ENCODE results near the gene MIAT.

The MIAT gene

DNA sequence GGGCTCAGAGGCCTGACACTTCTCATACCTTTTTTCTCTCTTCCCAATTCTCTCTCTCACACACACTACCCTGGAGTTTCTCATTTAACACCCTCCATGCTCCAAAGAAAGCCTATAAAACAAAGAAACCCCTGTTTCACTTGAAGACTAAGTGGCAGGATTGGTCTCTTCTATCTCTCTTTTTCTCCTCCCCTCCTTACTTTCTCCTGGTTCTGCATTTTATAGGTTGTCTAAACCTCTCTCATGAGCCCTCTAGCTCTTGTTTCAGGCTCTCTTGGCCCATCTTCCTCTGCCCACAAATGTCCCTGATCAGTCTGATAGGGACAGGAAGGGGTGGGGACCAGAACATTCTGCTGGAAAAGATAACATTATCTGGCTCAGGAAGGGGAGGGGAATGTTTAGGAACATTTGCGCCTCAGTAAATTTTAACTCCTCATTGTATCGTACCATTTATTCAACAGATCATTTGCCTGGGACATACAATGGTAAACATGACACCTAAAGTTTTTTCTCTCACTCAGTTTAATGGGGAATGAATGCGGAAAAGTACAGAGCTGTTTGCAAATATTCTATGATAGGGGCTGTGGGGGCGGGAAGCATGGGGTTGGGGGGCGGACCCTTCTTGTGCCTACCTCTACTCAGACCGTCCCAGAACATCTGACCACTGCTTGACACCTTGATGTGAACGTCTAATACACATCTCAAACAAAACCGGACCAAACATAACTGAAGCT lies 24.8 kb upstream of the MIAT start:
- DNase-seq (ENCODE audit: low read depth), result no peak
- TF ChIP-seq, protein P1, sequence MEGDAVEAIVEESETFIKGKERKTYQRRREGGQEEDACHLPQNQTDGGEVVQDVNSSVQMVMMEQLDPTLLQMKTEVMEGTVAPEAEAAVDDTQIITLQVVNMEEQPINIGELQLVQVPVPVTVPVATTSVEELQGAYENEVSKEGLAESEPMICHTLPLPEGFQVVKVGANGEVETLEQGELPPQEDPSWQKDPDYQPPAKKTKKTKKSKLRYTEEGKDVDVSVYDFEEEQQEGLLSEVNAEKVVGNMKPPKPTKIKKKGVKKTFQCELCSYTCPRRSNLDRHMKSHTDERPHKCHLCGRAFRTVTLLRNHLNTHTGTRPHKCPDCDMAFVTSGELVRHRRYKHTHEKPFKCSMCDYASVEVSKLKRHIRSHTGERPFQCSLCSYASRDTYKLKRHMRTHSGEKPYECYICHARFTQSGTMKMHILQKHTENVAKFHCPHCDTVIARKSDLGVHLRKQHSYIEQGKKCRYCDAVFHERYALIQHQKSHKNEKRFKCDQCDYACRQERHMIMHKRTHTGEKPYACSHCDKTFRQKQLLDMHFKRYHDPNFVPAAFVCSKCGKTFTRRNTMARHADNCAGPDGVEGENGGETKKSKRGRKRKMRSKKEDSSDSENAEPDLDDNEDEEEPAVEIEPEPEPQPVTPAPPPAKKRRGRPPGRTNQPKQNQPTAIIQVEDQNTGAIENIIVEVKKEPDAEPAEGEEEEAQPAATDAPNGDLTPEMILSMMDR (conservative IDR thresholded peaks at IDR 0.05; ENCODE audit: low read length), result no peak
- H3K4me3 ChIP-seq (ENCODE audit: low read length), result no peak overlapping the region

DNA sequence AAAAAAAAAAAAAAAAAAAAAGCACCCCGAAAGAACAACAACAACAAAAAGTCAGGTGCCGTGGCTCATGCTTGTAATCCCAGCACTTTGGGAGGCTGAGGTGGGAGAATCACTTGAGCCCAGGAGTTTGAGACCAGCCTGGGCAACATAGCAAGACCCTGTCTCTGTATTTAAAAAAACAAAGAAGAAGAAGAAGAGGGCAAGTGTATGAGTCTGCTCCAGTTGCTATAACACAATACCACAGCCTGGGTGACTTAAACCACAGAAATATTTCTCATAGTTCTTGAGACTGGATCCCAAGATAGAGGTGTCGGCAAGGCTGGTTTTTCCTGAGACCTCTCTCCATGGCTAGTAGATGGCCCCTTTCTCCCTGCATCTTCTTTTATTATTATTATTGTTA lies 23.2 kb upstream of the MIAT start:
- DNase-seq (ENCODE audit: low read depth), result no peak
- TF ChIP-seq, protein P1 (conservative IDR thresholded peaks at IDR 0.05; ENCODE audit: low read length), result no peak
- H3K4me3 ChIP-seq (ENCODE audit: low read length), result no peak overlapping the region

DNA sequence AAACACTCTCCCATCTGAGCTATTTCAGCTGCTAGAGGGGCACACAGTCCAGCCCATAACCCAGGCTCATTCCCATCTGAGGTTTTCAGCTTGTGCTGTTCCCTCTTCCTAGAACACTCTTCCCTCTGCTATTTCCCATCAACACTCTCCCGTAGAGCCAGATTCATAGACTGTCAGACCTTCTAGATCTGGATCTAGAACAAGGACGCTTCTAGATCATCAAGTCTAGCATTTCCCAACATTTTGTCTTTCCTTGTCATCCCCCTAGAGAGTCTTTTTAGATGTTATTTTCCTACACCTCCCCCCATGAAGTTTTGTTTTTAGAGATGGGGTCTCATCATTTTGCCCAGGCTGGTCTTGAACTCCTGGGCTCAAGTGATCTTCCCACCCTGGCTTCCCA lies 22.3 kb upstream of the MIAT start:
- no peak overlapping the region for H3K4me3 ChIP-seq (ENCODE audit: low read length)
- TF ChIP-seq, protein P1 (conservative IDR thresholded peaks at IDR 0.05; ENCODE audit: low read length), result no peak
- no peak for DNase-seq (ENCODE audit: low read depth)

DNA sequence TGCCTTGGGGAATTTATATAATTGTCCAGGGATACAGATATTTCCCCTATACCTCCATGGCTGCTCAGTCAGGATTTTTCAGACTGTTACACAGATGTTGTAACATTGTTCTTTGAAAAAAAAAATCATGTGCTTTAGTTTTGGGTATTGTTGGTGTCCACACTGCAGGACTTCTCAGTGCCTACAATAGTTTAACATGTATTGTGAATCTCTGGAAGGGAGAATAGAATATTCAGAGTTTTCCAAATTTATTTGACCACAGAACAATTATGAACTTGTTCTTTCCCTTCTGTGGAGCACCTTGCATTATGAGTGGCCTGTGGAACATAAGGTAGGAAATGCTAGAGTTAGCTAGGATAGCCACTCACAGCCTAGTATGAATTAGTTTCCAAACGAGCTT lies 21.1 kb upstream of the MIAT start:
- no peak overlapping the region for H3K4me3 ChIP-seq (ENCODE audit: low read length)
- DNase-seq (ENCODE audit: low read depth), result no peak
- TF ChIP-seq, protein P1 (conservative IDR thresholded peaks at IDR 0.05; ENCODE audit: low read length), result no peak

DNA sequence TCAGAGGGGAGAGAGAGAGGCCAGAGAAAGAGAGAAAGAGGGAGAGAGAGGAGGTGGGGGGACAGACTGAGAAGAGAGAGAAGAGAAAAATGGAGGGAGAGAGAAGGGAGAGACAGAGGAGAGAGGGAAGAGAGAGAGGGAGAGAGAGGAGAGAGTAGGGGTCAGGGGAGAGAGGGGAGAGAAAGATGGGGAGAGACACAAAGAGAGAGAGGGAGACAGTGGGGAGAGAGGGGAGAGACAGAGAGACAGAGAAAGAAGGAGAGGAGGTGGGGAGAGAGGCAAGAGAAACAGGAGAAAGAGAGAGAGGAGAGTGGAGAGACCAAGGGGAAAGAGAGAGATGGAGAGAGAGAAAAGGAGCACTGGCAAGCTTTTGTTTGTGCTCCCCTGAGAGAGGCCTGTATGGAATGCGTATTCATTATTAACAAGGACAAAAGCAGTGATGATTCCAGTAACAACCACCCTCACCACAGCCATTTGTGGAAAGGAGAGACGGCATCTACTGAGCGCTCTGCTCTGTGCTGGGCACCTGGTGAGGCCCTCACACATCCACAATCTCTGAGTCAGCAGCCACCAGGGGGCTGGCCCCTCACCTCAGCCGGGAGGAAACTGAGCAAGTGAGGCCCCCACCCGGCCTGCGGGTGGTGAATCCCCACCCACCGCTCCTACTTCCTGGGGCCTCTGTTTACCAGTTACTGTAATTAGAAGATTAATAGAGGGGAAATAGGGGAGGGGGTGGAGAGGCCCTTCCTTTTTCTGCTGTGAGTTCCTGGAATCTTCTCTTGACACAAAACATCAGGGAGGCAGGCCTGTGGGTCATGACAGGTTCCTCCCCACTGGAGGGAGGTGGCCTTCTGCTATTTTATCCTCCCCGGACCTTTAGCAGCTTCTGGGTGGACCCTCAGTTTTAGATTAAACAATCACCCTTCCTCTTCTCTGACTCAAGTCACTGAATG lies 14.6 kb upstream of the MIAT start:
- no peak overlapping the region for H3K4me3 ChIP-seq (ENCODE audit: low read length)
- DNase-seq (ENCODE audit: low read depth), result no peak
- TF ChIP-seq, protein P1 (conservative IDR thresholded peaks at IDR 0.05; ENCODE audit: low read length), result no peak

DNA sequence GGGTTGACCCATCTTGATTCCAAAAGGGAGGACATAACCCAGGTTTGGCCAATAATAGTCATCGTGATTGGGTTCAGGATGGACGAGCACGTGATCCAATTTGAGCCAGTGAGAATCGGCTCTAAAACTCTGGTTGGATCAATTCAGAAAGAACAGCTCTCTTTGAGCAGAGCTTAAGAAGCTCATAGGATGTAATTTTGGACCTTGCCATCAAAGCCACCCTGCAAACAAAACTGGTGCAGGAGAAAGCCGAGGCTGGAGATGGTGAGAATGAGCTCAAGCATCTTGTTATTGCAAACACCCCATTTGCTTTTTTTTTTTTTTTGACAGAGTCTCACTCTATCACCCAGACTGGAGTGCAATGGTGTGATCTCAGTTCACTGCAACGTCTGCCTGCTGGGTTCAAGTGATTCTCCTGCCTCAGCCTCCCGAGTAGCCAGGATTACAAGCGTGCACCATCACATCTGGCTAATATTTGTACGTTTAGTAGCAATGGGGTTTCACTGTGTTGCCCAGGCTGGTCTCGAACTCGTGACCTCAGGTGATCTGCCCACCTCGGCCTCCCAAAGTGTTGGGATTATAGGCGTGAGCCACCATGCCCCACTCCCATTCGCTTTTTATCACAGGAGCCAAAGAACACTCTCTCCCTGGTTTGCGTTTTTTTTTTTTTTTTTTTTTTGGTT lies 13.8 kb upstream of the MIAT start:
- no peak for DNase-seq (ENCODE audit: low read depth)
- TF ChIP-seq, protein P1 (conservative IDR thresholded peaks at IDR 0.05; ENCODE audit: low read length), result no peak
- H3K4me3 ChIP-seq (ENCODE audit: low read length), result no peak overlapping the region

Measured in AG10803 (cell line).